TTC549 (cell line): ENCODE results near the gene ERCC4.

Source experiments
- FAIRE-seq: peaks from 2 replicates; lab custom pipeline; 2012; peaks lifted over from hg19 to GRCh38; lab: Jason Lieb, UNC

ERCC4 gene

DNA sequence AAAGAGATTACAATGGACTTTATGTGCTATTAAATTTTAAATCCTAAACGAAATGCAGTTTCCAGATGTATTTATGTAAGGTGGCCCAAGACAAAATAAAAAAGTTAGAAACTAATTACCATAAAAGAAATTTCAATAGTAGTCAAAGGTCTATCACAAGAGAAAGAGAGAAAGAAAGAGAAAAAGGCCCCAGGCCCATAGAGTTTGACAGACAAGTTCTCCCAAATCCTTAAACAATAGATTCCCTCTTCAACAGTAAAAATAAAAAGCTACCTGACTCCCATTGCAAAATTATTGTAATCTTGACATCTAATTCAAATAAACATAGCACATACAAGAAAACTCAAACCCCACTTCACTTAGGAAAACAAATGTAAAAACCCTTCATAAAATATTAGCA, 8.6 kb upstream of the ERCC4 start:
- no peak for FAIRE-seq

DNA sequence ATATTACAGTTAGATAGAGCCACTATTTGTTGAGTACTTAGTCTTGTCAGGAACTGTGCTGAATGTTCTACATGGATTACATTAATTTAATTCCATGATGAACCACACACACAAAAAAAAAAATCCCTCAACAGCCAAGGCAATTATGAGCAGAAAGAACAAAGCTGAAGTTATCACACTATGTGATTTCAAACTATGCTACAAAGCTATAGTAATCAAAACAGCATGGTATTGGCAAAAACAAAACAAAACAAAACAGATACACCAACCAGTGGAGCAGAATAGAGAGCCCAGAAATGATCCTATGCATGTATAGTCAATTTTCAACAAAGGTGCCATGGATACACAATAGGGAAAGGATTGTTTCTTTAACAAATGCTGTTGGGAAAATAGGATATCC, 8.1 kb upstream of the ERCC4 start:
- no peak for FAIRE-seq

DNA sequence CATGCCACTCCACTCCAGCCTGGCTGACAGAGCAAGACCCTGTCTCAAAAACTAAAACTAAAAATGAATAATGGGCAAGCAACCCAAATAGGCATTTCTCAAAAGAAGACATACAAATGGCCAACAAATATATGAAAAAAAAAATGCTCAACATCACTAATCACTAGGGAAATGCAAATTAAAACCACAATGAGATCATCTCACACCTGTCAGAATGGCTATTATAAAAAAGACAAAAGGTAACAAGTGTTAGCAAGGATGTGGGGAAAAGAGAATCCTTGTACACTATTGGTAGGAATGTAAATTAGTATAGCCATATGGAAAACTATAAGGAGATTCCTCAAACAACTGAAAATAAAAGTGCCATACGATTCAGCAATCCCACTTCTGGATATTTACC, 7.1 kb upstream of the ERCC4 start:
- no peak for FAIRE-seq

DNA sequence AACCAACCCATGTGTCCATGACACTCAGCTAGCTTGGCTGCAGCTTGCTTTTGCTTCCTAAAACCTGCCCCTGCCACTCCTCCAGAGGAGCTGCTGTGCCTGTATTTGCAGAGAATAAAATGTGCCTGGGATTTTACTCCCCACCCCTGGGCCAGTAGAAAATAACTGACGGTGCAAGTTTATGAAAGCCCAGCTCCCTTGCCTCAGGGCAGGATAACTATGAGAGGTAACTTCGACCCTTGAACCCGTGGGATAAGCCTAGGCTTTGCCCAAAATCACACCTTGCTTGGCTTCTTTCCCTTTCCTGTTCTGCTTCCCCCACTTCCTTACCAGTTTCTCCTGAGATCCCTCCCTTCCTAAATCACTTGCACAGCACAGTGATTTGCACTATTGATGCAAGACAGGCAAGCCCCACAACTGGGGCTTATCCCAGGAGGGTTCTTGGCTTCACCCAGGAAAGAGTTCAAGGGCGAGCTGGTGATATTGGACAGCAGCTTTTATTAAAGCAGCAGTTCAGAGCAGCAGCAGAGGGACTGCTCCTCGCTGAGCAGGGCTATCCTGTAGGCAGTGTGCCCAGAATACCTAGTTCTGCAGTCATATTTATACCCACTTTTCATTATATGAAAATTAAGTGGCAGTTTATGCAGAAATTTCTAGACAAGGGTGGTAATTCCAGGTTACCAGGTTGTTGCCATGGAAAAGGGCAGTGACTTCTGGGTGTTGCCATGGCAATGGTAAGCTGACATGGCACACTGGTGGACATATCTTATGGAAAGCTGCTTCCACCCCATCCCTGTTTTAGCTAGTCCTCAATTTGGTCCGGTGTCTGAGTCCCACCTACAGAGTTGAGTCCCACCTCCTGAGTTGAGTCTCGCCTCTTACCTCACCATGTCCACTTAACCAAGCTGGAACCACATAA, 6.3 kb upstream of the ERCC4 start:
- FAIRE-seq, result no peak

DNA sequence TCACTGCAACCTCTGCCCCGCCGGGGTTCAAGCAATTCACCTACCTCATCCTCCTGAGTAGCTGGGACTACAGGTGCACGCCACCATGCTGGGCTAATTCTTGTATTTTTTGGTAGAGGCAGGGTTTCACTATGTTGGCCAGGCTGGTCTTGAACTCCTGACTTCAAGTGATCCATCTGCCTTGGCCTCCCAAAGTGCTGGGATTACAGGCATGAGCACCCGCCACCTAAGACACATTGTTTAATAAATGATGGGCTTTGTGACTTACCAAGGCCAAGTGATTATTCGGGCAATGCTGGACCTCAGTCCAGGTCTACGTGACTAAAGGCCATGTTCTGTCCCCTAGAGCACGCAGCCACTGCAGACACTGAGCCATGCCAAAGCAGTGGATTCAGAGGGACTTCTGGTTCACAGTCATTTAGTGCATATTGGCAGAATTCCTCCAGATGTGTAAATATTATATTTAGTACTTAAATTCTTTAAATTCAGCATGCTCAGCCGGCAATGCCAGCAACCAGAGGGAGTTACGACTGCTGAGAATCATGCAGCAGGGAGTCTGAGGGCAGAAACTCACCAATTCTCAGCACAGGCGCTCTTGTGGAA, 4.8 kb upstream of the ERCC4 start:
- no peak for FAIRE-seq

DNA sequence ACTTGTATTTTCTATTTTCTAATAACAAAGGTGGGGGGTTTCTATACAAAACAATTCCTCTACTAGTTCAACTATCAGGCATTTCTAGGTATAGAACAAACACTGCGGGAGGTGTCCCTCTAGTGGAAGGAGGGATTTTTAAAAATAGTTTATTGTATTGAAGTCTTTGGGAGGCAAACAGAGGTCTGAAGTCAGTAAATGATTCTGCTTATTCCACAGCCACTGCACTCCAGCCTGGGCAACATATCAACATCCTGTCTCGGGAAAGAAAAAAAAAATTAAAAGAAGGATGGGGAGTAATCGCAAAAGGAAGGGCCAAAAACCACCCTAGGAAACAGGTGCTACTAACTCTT, 648 bp upstream of the ERCC4 start:
- FAIRE-seq, result peak; percentile 56

DNA sequence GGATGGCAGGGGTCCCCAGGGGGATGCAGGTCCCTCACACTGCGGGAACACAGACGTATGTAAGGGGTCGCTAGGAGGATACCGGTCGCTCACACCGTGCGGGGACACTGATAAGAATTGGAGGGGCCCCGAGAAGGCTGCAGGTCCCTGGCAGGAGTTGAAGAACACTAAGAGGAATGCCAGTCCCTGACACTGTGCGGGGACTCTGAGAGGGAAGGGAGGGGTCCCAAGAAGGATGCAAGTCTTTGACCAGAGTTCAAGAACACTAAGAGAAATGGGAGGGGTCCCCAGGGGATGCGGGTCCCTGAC, 510 bp downstream of the ERCC4 start:
- FAIRE-seq, result no peak

DNA sequence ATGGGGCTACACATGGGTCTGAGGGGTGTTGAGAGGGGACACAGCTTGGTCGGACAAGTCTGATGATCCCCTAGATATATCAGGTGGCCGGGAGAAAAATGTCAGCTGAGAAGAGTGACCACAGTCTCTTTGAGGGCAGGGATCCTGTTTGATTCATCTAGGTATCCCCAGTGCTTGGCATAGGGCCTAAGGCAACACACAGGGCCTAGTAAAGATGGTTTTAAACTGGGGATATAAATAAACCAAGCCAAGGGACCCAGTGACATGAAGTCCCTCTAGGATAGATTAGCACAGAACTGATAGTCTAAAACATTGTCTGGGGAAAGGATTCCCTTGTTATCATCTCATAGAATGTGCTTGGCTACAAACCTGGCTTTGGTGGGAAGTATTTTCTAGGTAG, 1.4 kb downstream of the ERCC4 start:
- FAIRE-seq, result no peak

DNA sequence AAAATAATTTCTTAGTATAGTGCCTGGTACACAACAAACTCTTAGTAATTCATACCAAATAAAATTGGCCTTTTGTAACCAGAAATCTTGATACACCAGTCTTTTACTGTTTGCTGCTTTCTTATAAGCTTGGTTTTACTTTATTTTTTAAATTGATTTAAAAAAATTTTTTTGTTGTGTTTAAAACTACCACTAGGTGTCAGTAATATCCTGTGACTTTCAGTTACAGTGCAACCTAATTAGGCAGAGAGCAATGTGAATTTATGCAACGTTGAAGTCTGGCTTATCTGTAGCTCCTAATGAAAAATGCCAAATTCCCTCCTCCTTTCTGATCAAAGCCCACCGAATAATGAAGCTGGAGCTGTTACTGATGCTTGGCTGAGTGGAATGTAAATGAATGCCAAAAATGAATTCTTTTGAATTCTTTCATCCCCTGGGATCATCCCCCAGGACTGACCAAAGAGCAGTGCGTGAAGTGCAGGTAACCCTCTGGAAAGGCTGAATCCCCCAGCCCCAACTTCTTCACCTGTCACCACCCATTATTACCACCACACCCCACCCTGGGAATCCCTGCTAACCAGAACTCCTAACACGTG, 3.8 kb downstream of the ERCC4 start:
- peak; percentile 90 for FAIRE-seq

DNA sequence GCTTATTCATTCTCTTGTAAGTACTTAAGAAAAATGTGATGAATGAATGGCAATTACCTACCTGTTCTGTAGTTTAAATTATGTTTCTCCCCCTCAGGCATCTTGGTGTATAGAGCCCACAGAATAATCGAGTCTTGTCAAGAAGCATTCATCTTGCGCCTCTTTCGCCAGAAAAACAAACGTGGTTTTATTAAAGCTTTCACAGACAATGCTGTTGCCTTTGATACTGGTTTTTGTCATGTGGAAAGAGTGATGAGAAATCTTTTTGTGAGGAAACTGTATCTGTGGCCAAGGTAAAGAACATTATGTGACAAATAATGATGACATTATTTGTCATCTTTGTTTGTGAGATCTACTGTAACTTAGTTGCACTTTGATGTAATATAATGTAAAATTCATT, 6.5 kb downstream of the ERCC4 start:
- FAIRE-seq, result no peak

DNA sequence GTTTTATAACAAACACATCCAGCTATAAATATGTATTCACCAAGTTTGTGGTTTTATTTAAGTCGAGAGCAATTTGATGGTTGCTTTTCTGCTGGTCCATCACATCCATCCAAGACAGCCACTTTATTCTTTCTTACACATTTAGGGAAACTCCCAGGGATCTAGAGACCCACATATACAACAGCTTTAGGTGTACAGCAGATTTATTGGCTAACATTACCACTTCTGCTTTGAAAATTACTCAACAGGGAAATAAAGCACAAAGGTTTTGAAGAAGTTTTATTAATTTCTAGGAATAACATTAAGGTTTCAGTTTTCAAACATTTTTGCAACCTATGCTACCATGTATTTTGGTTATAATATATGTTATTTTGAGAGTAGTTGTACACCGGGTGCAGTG, 6.9 kb downstream of the ERCC4 start:
- FAIRE-seq, result no peak

DNA sequence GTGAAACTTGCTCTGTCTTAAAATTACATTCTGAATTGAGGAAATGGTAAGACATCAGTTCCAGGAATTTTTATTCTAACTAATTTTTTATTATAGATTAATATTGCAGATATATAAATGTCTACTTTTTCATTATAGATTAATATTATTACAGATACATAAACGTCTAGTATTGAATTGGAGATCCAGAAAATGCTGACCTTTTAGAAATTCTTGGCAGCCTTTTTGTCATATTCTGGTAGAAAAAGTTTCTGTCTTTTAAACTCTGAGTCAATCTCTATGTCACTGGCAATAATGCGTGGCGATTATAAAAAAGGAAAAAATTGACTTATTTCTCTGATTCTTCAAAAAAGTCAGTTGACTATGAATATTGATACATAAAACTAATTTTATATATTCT, 8.7 kb downstream of the ERCC4 start:
- FAIRE-seq, result peak; percentile 43

DNA sequence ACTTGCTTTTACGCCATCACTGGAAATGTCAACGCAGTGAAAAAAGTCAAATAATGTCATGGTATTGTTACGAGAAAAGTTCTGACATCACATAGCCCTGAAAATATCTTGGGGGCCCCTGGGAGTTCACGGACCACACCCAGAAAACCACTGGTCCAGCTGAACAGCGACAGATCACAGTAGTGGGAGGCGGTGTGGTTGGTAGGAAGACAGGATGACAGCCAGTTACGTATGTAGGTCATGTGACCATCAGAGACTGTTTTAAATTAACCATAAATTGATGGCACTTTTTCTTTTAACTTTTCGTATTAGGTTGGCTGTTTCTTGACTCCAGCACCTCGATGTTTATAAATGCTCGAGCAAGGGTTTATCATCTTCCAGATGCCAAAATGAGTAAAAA, 11.9 kb downstream of the ERCC4 start:
- no peak for FAIRE-seq

DNA sequence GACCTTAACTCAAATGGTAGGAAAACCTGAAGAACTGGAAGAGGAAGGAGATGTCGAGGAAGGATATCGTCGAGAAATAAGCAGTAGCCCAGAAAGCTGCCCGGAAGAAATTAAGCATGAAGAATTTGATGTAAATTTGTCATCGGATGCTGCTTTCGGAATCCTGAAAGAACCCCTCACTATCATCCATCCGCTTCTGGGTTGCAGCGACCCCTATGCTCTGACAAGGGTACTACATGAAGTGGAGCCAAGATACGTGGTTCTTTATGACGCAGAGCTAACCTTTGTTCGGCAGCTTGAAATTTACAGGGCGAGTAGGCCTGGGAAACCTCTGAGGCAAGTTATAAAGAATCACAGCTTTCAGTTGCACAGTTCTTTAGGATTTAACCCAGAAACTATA, 15.5 kb downstream of the ERCC4 start:
- no peak for FAIRE-seq

DNA sequence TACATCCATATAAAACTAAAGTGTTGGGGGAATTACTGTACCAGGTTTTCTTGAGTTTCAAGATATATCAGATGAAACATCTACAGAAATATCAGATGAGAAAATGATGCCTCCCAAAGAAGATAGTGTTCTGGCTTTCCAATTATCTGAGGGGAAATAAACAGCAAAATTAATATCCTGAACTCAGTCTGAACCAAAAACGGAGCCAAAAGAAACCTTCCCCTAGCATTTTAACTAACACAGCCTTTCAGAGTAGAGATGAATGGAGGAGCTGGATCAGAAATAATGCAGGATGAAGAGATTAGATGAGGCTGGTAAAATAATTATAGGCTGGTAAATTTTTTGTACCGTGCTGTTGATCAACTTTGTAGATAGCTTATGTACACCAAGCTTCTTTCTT, 16.2 kb downstream of the ERCC4 start:
- no peak for FAIRE-seq

DNA sequence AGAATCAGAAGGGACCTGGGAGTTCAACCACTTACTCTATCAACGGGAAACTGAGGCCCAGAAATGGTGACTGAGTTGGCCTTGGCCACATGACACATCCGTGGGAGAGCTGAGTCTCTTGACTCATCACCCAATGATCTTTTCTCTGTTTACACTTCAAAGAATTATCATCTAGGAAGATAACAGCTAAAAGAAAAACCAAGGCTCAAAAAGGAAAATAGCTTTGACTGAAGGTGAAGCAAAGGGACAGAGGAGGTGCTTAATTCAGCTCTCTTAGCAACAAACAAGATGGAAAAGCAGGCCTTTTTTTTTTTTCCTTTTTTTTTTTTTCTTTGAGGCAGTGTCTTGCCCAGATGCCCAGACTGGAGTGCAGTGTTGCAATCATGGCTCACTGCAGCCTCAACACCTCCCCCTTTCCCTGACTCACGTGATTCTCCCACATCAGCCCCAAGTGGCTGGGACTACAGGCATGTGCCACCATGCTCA, 16.7 kb downstream of the ERCC4 start:
- FAIRE-seq, result no peak

DNA sequence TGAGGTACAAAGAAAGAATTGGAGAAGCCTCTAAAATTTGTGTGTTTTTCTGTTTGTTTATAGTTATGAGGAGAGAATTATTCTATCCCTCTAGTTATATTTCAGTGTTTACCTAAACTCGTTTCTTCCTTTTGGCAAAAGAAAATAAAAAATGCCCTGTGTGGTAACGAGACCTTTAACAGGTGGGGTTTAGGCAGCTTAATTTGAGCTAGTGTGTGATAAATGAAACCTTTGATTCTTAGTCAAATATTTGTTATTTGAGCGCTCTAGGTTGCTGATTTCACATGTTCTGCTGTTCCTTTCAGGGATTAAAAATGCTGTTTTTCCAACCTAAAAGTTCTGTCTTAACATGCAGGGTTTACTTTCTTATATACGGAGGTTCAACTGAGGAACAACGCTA, 17.5 kb downstream of the ERCC4 start:
- FAIRE-seq, result no peak

DNA sequence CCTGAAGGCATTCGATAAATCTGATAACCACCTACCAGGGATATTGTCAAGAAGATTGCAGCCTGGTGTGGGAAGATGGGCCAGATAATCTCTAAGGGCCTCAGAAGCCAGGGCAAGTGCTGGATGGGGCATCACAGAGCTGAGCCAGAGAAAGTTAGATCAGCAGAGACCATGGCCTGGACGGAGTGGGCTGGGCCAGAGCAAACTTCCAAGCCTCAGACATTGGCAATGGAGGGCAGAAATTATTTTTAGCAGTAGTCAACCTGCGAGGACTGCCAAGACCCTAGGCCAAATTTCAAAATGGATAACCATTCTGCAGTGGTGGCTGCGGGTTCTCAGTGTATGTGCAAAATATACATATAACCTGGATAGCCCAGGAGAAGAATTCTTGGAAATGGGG, 18.5 kb downstream of the ERCC4 start:
- FAIRE-seq, result no peak

DNA sequence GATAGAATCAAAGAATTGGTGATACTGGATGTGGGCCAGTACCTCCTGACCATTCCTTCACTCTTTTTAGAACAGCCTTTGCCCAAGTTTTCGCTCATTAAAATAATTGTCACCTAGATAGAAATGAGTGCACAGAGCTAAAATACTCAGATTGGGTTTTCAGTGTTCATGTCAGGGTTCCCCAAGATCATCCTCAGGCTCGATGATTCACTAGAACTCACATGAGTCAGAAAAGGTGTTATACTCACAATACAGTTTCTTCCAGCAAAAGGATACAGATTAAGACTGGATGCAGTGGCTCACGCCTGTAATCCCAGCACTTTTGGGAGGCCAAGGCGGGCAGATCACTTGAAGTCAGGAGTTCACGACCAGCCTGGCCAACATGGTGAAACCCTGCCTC, 19.9 kb downstream of the ERCC4 start:
- FAIRE-seq, result no peak

DNA sequence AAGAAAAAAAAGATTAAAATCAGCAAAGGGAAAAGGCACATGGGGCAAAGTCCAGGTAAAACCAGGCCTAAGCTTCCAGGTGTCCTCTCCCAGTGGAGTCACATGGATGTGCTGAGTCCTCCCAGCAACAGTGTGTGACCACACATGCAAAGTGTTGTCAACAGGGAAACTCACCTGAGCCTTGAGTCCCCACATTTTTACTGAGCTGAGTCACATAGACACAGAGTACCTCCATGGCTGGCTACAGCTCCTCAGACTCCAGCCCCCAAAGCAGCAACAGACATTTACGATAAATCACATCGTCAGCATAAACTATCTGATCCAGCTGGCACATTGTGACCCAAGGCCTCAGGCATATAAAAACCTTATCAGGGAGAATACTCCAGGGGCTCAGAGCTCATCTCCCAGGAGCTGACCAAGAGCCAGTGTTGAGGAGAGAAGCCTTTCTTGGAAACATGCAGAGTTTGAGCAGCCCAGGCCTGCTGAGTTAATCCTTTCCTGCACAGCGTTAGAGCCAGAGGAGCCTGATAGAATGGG, 20.5 kb downstream of the ERCC4 start:
- FAIRE-seq, result no peak

DNA sequence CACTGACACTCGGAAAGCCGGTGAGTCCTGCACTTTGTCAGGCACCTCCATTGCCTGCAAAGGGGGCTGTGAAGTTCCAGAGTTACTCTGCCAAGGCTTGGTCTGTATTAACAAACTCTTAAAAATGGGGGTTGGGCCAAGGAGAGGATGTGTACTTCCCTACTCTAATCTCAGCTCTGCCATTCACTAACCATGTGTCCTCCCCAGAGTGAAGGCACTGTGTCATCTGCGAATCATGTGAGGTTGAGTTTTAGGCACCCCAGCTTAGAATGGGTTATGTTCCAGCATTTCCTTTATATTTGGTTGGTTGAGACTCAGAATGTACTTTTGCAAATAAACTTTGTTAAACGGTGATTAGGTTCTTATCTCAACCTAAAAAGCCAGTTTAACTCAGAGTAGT, 24.9 kb downstream of the ERCC4 start:
- no peak for FAIRE-seq

DNA sequence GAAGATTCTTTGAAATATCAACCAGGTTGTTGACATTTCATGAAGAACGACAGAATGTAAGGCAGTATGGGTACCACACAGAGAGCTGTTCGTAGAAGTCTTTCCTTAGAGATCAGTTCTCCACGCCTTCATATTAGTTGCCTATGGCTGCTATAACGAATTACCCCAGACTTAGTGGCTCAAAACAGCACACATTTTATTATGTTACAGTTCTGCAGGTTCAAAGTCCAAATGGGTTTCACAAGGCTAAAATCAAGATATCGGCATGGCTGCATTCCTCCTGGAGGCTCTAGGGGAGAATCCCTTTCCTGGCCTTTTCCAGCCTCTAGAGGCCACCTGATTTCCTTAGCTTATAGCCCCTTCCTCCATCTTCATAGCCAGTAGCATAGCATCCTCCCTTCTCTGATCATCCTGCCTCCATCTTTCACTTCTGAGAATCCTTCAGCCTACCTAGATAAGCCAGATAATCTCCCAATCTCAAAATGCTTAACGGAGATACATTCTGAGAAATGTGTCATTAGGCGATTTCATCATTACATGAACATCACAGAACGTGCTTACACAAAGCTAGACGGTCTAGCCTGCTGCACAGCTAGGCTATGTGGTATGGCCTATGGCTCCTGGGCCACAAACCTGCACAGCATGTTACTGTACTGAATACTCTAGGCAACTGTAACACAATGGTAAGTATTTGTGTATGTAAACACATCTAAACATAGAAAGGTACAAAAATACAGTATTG, 26.0 kb downstream of the ERCC4 start:
- no peak for FAIRE-seq

DNA sequence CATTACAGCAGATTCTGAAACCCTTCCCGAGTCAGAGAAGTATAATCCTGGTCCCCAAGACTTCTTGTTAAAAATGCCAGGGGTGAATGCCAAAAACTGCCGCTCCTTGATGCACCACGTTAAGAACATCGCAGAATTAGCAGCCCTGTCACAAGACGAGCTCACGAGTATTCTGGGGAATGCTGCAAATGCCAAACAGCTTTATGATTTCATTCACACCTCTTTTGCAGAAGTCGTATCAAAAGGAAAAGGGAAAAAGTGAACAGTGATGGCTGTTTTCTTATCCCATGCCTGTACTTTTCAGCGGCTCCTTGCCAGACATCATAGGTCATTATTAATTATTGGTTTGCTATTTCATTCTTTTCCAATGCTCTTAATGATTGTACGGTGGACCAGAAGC, 28.1 kb downstream of the ERCC4 start:
- no peak for FAIRE-seq
